Ishikawa (cell line): Measurements from ENCODE around the gene TRIAP1.

Source experiments
- RAD21 ChIP-seq: IDR thresholded peaks from 2 replicates; pipeline ENCODE4 v1.6.1; 2012; ENCODE audit warnings: low read depth
- TF ChIP-seq, protein P1 (sequence below): IDR thresholded peaks from 2 replicates; pipeline ENCODE4 v1.6.1; 2012; ENCODE audit warnings: low read depth, mild to moderate bottlenecking

DNA sequence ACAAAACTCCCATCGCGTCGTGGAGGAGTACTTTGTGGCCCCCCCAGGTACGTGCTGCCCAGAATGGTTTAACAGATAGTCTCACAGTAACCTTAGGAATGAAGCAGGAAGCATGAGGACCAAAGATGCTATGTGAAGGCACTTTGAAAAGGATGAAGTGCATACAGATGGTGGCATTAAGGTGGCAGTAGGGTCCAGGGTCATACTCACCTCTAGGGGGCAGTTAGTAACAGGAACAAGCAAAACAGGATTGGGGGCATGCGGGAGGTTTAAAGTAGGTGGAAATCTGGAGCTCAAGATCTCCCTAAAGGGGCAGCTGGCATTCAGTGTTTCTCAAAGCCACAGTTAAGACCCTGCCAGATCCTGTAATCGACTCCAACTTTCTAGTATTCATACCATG is 10.9 kb upstream of the TRIAP1 start:
- no peak for TF ChIP-seq RAD21
- TF ChIP-seq, protein P1, sequence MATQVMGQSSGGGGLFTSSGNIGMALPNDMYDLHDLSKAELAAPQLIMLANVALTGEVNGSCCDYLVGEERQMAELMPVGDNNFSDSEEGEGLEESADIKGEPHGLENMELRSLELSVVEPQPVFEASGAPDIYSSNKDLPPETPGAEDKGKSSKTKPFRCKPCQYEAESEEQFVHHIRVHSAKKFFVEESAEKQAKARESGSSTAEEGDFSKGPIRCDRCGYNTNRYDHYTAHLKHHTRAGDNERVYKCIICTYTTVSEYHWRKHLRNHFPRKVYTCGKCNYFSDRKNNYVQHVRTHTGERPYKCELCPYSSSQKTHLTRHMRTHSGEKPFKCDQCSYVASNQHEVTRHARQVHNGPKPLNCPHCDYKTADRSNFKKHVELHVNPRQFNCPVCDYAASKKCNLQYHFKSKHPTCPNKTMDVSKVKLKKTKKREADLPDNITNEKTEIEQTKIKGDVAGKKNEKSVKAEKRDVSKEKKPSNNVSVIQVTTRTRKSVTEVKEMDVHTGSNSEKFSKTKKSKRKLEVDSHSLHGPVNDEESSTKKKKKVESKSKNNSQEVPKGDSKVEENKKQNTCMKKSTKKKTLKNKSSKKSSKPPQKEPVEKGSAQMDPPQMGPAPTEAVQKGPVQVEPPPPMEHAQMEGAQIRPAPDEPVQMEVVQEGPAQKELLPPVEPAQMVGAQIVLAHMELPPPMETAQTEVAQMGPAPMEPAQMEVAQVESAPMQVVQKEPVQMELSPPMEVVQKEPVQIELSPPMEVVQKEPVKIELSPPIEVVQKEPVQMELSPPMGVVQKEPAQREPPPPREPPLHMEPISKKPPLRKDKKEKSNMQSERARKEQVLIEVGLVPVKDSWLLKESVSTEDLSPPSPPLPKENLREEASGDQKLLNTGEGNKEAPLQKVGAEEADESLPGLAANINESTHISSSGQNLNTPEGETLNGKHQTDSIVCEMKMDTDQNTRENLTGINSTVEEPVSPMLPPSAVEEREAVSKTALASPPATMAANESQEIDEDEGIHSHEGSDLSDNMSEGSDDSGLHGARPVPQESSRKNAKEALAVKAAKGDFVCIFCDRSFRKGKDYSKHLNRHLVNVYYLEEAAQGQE, result no peak
